CD4-positive, alpha-beta T cell treated with Interleukin-17A for 1 hour (primary cell): ENCODE results near the gene KCNQ2.

Experiments used
- DNase-seq: peaks from one replicate; pipeline ENCODE4 v3.0.0-alpha.2; 2020

The KCNQ2 gene

GRCh38 chr20:63413963-63414684 lies 58.3 kb downstream of the KCNQ2 start:
- no peak for DNase-seq

DNA sequence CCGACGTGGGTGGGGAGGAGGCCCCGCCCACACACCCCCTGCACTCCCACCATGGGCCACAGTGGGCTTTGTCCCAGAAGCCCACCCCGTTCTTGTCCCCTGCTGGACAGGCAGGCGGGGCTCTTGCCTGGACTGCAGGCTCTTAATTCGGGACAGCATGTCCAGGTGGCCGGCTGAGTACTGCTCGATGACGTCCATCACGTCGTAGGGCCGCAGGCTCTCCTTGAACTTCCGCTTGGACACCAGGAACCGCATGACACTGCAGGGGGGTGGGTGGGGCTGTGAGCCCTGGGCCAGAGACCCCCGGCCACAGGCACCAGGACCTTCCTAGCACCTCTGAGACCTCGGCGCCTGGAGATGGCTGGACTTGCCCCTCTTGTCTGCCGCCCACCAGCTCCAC lies 59.1 kb downstream of the KCNQ2 start:
- no peak for DNase-seq

DNA sequence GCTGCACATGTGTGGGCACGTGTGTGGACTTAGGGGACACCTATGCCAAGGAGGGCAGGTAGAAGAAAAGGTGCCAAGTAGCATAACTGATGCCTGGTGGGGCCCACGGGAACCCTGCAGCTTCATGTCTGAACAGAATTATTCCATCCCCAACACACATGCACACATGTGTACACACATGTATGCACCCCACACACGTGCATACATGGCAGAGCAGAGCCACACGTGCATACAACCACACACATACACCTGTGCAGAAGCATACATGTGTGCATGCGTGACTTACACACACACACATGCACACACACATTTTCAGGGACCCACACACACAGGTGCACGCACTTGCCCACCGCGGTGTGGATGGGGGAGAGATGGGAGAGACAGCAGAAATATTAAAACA lies 59.6 kb downstream of the KCNQ2 start:
- no peak for DNase-seq

DNA sequence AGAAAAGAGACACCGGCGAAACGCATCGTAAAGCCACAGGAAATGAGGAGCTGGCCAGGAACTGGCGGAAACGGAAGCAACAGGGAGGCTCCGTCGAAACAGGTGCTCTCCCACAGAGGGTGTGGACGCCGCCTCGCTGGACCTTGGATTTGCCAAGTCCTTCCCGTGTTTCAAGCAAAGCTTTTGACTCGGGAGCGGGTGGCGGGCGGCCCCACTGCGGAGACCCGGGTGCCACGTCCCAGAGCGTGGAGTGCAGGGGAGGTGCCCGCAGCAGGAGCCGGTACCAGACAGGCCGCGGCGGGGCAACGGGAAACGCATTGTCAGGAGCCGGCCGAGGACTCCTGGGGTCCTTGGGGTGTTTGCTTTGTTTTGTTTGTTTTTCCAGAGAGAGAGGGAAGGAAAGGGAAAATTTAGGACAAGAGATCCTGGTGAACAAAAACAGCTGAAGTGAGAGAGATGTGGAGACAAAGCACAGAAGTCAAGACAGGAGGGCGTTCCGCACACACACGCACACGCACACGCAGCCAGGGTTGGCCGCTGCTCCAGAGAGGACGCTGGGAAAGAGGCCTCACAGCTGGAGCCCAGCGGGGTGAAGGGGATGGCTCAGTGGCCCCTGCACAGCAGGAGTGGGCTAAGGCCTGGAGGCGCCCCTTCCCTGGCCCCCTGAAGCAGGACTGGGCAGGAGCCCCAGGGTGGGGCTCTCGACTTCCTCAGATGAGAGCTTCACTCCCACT lies 60.4 kb downstream of the KCNQ2 start:
- DNase-seq, result no peak

- no peak for DNase-seq
Measured at GRCh38 chr20:63411151-63411897, 61.1 kb downstream of the KCNQ2 start.

GRCh38 chr20:63409834-63410435 lies 62.5 kb downstream of the KCNQ2 start:
- DNase-seq, result no peak

GRCh38 chr20:63409066-63409833 lies 63.2 kb downstream of the KCNQ2 start:
- DNase-seq, result peak; percentile 19

DNA sequence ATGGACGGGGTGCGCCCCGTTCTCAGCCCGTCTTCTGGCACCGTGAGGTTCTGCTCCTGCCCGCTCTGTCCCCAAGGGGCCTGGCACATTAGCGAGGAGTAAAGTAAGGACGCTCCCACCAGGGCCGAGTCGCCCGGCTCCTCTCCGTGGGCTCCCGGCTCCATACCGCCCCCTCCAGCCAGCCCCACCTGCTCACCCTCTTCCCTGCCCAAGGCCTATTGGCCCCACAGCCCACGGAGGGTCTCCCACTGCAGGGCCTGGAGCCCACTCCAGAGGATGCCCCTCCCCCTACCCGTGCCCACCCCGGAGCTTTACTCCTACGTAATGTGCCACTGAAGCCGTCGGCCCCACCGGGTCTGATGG lies 63.8 kb downstream of the KCNQ2 start:
- no peak for DNase-seq

GRCh38 chr20:63407928-63408683 lies 64.3 kb downstream of the KCNQ2 start:
- DNase-seq, result no peak

DNA sequence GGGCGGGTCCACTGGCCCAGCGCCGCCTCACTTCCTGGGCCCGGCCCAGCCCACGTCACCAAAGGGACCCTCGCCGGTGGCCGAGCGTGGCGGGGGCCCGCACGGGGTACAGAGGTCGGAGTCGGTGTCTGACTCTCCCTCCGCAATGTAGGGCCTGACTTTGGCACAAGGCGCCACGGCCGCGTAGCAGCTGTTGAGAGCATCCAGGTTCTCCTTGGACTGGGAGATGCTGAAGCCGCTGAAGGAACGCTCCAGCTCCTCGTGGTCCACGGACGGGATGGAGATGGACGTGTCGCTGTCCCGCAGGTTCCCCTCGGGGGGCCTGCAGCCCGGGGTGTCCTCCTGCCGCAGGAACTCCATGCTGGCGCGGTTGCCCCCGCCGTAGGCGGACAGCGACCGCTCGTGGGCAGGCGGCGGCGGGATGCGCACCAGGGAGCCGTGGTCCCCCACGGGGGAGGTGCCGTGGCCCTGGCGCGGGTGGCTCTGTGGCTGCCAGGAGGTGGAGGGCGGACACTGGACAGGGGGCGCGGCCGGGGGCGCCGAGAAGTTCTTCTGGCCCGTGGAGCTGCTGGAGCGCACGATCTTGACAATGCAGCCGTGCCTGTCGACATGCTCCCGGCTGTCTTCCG lies 65.7 kb downstream of the KCNQ2 start:
- no peak for DNase-seq

DNA sequence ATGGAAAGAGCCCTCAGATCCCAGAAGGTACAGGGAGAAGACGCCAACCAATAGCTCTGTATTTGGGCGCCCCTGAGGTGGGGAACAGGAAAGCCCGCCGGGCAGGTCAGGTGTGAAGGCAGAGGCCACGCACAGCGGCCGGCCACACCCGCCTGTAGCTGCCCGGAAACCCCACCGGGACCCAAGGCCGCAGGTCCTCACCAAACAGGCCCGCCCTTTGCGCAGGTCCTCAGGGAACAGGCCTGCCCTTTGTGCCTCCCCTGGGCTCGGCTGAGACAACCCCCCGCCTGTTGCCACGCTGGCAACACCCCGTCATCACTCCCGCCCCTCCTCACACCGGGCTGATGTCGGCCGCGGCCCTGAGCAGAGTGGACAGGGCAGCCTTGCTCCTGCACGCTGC lies 66.4 kb downstream of the KCNQ2 start:
- no peak for DNase-seq

DNA sequence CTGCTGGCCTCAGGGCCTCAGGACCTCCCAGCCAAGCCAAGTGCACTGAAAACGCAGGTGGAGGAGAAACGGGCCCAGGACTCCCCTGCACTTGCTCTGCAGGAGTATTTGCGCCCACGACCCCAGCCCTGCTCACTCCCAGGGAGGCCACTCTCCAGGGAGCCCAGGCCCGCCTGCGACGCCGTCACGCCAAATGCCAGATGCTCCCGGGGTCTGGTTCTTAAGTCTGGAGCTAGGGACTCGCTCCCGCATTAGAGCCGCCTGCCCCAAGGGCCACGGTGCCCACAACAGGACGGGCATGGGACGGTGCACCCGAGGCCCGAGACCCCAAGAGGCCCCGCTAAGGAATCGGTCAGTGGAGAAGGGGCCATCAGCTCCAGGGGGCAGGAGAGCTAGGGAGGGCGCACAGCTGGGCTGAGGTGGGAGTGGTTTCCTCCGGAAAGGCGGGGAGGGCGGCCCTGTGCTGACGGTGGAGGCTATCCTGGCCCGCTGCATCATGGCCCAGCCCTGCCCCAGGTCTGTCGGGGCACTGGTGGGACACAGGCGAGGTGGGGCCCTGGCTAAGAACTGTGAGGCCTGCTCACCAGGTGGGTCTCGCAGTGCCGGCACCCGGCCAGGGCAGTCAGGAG lies 67.2 kb downstream of the KCNQ2 start:
- no peak for DNase-seq

GRCh38 chr20:63404129-63405085 lies 68.0 kb downstream of the KCNQ2 start:
- no peak for DNase-seq

DNA sequence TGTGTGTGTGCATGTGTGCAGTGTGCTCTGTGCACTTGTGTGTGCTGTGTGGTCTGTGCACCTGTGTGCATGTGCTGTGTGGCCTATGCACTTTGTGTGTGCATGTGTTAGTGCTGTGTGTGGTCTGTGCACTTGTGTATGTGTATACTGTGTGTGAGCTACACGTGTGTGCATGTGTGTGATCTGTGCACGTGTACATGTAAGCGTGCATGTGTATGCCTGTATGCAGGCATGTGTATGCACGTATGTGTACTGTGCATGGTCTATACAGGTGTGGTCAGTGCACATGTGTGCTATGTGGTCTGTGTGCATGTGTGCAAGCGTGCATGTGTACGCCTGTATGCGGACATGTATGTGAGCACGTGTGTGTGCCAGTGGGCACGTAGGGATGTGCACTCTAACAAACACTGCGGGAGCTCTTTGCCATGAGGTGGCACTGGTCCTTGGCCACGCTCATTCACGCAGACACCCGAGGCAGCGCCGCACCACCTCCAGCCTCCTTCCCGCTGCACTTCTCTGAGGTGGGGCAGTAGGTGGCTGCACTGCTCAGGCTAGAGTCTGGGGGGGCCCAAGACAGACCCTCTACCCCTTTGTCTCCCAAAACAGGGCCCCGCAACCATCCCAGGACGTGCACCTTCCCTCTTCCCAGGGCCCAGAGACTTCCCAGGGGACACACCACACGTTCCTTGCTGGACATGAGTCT lies 68.9 kb downstream of the KCNQ2 start:
- no peak for DNase-seq

DNA sequence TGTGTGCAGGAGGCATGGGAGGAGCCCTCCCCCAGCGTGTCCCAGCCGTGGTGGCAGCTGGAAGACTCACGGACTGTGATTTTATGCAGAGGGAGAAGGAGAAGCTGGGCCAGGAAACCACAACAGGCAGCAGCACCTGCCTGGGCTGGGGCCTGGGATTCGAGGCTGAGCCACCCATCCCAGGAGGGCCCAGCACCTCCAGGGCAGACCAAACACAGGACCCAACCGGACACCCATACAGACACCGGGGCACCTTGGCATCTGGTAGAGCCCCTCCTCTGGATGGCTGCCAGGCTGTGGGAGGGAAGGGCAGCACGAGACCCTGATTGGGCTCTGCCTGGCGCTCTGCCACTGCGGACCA lies 69.6 kb downstream of the KCNQ2 start:
- no peak for DNase-seq

DNA sequence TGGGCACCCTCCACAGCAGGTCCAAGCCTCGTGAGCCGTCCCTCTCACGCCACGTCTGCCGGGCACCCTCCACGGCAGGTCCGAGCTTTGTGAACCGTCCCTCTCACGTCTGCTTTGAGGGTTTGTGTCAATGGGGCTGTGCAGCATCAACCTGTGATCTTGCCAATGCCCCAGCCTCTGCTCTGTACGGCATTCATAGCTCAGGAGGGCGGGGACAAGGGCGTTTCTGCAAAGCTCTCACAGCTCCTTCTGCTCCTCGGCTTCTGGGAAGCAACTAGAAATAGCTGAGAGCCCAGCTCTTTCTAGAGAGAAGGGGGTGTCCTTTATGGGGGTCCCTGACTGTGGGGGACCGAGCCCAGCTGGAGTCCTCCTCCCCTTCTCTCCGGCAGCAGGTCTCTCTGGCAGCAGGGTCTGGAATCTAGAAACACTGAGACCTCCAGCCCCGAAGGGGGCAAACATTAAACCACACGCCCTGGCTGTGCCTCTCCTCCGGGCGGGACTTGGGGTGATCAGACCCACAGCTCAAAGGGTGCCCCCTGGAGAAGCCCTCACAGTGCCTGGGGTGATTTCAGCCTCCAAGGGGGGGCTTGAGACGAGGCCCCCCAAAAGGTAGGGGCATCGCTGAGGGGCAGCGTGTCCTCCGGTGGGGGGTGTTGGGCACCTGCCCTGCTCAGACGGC lies 70.1 kb downstream of the KCNQ2 start:
- DNase-seq, result no peak

DNA sequence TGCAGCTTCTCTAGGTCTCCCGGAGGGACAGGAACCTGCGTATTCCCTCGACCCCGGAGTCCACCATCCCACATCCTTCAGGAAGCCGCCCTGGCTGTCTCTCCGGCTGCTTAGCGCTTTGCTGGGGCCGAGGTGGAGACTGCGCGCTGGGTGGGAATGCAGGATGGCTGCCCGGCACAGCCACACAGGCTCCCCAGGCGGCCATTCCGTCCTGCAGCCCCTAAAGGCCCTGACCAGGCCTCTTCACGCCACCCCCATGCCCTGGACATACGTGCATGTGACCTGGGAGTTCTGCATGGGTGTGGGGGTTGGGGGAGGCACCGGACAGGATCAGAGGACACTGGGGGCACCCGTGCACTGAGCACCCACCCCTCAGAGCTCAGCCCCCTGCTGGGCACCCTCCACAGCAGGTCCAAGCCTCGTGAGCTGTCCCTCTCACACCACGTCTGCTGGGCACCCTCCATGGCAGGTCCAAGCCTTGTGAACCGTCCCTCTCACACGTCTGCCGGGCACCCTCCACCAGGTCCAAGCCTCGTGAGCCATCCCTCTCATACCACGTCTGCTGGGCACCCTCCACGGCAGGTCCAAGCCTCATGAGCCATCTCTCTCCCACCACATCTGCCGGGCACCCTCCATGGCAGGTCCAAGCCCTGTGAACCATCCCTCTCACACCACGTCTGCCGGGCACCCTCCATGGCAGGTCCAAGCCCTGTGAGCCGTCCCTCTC lies 70.9 kb downstream of the KCNQ2 start:
- DNase-seq, result no peak
